Measurements from ENCODE around the gene KIRREL3.

The KIRREL3 gene

GRCh38 chr11:126992804-126993111 is 7.8 kb downstream of the KIRREL3 start:
- no peak overlapping the region for H2AFZ ChIP-seq (ENCODE audit: low read depth, low read length, severe bottlenecking)
- no peak for TF ChIP-seq CTCF (IDR thresholded peaks at IDR 0.05; ENCODE audit: insufficient read depth, low read length, poor library complexity, severe bottlenecking)
- no peak for TF ChIP-seq EZH2phosphoT487 (conservative IDR thresholded peaks at IDR 0.05; ENCODE audit: low read length)
- no peaks in the 10 kb centered on the region for H4K20me1 ChIP-seq (ENCODE audit: low read depth, low read length)
- no peaks in the 10 kb centered on the region for H3K9me3 ChIP-seq (ENCODE audit: insufficient read depth, low read length)
- no peaks in the 10 kb centered on the region for H3K79me2 ChIP-seq (ENCODE audit: insufficient read depth, low read length)
- no peak overlapping the region for H3K27ac ChIP-seq (ENCODE audit: low read depth, low read length)
- no peak overlapping the region for H3K9ac ChIP-seq (ENCODE audit: low read length)
- no peak overlapping the region for H3K4me2 ChIP-seq (ENCODE audit: low read depth, low read length, poor library complexity, severe bottlenecking)
- H3F3A ChIP-seq (ENCODE audit: insufficient read depth), result no peaks in the 10 kb centered on the region
- no peak overlapping the region for H3K4me3 ChIP-seq (ENCODE audit: insufficient read depth, low read length, poor library complexity, severe bottlenecking)
- no peaks in the 10 kb centered on the region for H3K9me2 ChIP-seq (replicated peaks; ENCODE audit: insufficient read depth, low read length)
- H3K36me3 ChIP-seq (ENCODE audit: low read length), result no peaks in the 10 kb centered on the region
- H3K27me3 ChIP-seq (ENCODE audit: low read length), result no peaks in the 10 kb centered on the region

DNA sequence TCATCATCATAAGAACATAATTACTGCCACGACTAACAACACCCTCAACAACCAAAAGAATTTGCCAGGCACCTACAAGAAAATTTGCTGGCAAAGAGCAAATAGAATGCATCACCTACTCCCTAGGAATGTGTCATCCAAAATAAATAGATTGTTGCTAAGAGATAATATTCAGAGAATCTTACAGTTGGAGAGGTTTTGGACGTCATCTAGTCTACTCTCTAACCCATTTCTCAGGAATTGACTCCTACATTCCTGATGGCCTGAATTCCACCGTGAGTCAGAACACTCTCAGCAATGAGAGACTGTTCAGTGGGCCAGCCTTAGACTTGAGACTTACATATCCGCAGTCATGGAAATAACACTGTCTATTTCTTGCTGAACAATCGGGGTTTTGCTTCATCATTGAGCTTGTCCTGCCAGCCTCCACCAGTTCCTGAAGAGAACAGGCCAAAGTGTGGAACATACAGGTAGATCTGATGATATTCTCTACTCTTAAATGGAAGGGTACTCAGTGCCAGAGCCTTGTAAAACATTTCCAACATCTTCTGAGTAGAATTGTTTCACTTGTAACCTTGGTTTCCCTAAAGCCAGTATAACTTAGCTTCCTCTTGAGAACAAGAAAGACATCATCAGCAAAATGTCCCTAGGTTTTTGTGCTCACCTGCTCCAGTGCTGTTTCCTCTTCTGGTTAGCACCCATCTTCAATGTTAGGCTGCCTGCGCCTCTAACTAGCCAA is 8.3 kb downstream of the KIRREL3 start:
- H3K36me3 ChIP-seq (ENCODE audit: low read length), result no peaks in the 10 kb centered on the region
- no peaks in the 10 kb centered on the region for H3K79me2 ChIP-seq (ENCODE audit: insufficient read depth, low read length)
- H3K4me3 ChIP-seq (ENCODE audit: insufficient read depth, low read length, poor library complexity, severe bottlenecking), result no peak overlapping the region
- no peak overlapping the region for H3K4me2 ChIP-seq (ENCODE audit: low read depth, low read length, poor library complexity, severe bottlenecking)
- H3K27ac ChIP-seq (ENCODE audit: low read depth, low read length), result no peak overlapping the region
- H3K9me3 ChIP-seq (ENCODE audit: insufficient read depth, low read length), result no peaks in the 10 kb centered on the region
- no peaks in the 10 kb centered on the region for H3K9me2 ChIP-seq (replicated peaks; ENCODE audit: insufficient read depth, low read length)
- H3K9ac ChIP-seq (ENCODE audit: low read length), result no peak overlapping the region
- H4K20me1 ChIP-seq (ENCODE audit: low read depth, low read length), result no peaks in the 10 kb centered on the region
- no peaks in the 10 kb centered on the region for H3K27me3 ChIP-seq (ENCODE audit: low read length)
- H2AFZ ChIP-seq (ENCODE audit: low read depth, low read length, severe bottlenecking), result no peak overlapping the region
- TF ChIP-seq CTCF (IDR thresholded peaks at IDR 0.05; ENCODE audit: insufficient read depth, low read length, poor library complexity, severe bottlenecking), result no peak
- TF ChIP-seq EZH2phosphoT487 (conservative IDR thresholded peaks at IDR 0.05; ENCODE audit: low read length), result no peak
- H3F3A ChIP-seq (ENCODE audit: insufficient read depth), result no peaks in the 10 kb centered on the region

GRCh38 chr11:126991596-126991995 is 9.0 kb downstream of the KIRREL3 start:
- Histone ChIP-seq H3K79me2 (ENCODE audit: insufficient read depth, low read length) (no peaks in the 10 kb centered on the region), H3K9me3 (ENCODE audit: insufficient read depth, low read length) (no peaks in the 10 kb centered on the region), H3K36me3 (ENCODE audit: low read length) (no peaks in the 10 kb centered on the region), H3K27me3 (ENCODE audit: low read length) (no peaks in the 10 kb centered on the region), H4K20me1 (ENCODE audit: low read depth, low read length) (no peaks in the 10 kb centered on the region), H3K27ac (ENCODE audit: low read depth, low read length) (no peak overlapping the region), H3K4me3 (ENCODE audit: insufficient read depth, low read length, poor library complexity, severe bottlenecking) (no peak overlapping the region), H3K9me2 (replicated peaks; ENCODE audit: insufficient read depth, low read length) (no peaks in the 10 kb centered on the region), H2AFZ (ENCODE audit: low read depth, low read length, severe bottlenecking) (no peak overlapping the region), H3K9ac (ENCODE audit: low read length) (no peak overlapping the region), H3F3A (ENCODE audit: insufficient read depth) (no peaks in the 10 kb centered on the region), H3K4me2 (ENCODE audit: low read depth, low read length, poor library complexity, severe bottlenecking) (no peak overlapping the region)
- TF ChIP-seq EZH2phosphoT487 (conservative IDR thresholded peaks at IDR 0.05; ENCODE audit: low read length) (no peak), CTCF (IDR thresholded peaks at IDR 0.05; ENCODE audit: insufficient read depth, low read length, poor library complexity, severe bottlenecking) (no peak)

Measured in SU-DHL-6 (cell line).